ENCODE data around the gene C10orf67. TPM values are rescaled to one million over a fixed set of nuclear protein-coding genes. Genes with fewer than 3 reads are reported as not detected.

The C10orf67 gene
- total and polyA plus RNA-seq, 9 donors, result 0.08 to 1.0 (median 0.28) TPM

DNA sequence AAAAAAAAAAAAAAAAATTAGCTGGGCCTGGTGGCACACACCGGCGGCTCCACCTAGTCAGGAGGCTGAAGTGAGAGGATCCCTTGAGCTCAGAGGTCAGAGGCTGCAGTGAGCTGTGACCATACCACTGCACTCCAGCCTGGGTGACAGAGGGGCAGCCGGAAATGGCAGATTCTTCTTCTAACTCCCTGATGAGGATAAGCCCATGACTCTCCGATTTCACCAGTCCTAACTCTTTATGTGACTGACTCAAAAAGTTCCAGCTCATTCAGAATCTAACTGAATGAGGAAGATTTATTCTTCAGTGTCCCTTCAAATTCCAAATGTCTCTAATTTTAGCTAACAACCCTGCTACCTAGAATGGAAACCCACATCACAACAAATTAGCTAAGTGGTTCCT is 4.2 kb downstream of the C10orf67 start:
- Histone ChIP-seq H3K36me3 (no peaks in the 10 kb centered on the region), H3K27me3 (no peaks in the 10 kb centered on the region), H3K4me1 (ENCODE audit: insufficient read depth) (no peaks in the 10 kb centered on the region), H3K4me3 (no peak overlapping the region), H3K27ac (no peak overlapping the region), H3K9me3 (no peaks in the 10 kb centered on the region)
- intact Hi-C loops (cut with DNase I), result loop anchor here in 1 of 4 donors (10.0 kb wide), 1 partner anchor 94 kb away; the partner anchor contains the start of gene OTUD1
- 82 to 86% (median 83%) methylated on average over 4 of the region's 4 CpGs for WGBS, 3 donors
- TF ChIP-seq POLR2A (IDR thresholded peaks at IDR 0.05), result no peak
- TF ChIP-seq, protein P1, sequence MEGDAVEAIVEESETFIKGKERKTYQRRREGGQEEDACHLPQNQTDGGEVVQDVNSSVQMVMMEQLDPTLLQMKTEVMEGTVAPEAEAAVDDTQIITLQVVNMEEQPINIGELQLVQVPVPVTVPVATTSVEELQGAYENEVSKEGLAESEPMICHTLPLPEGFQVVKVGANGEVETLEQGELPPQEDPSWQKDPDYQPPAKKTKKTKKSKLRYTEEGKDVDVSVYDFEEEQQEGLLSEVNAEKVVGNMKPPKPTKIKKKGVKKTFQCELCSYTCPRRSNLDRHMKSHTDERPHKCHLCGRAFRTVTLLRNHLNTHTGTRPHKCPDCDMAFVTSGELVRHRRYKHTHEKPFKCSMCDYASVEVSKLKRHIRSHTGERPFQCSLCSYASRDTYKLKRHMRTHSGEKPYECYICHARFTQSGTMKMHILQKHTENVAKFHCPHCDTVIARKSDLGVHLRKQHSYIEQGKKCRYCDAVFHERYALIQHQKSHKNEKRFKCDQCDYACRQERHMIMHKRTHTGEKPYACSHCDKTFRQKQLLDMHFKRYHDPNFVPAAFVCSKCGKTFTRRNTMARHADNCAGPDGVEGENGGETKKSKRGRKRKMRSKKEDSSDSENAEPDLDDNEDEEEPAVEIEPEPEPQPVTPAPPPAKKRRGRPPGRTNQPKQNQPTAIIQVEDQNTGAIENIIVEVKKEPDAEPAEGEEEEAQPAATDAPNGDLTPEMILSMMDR (IDR thresholded peaks at IDR 0.05), result no peak
- TF ChIP-seq EP300 (IDR thresholded peaks at IDR 0.05), result no peak
- DNase-seq, result no peak

DNA sequence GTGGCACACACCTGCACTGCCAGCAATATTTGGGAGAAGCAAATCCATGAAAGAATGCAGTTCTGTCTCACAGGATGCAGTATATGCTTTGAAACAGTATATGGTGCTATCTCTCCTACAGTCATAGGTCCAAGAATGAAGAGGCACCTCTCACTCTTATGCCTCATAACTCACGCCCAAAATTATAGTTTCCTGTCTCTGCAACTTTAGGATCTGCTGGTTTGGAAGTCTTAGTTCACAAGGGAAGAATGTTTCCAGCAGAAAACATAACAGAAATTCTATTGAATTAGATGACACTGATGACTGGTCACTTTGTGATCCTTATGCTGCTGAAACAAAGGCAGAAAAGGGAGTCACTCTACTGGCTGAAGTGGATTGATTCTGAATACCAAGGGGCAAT is 5.7 kb downstream of the C10orf67 start:
- no peaks in the 10 kb centered on the region for H3K4me1 ChIP-seq (ENCODE audit: insufficient read depth)
- H3K27ac ChIP-seq, result no peak overlapping the region
- intact Hi-C loops (cut with DNase I), result no loop called here
- 54 to 73% (median 57%) methylated on average over 1 of the region's 1 CpG for WGBS, 3 donors
- no peaks in the 10 kb centered on the region for H3K36me3 ChIP-seq
- TF ChIP-seq EP300 (IDR thresholded peaks at IDR 0.05), result no peak
- TF ChIP-seq, protein P1 (IDR thresholded peaks at IDR 0.05), result no peak
- TF ChIP-seq POLR2A (IDR thresholded peaks at IDR 0.05), result no peak
- no peak for DNase-seq
- H3K27me3 ChIP-seq, result no peaks in the 10 kb centered on the region
- H3K4me3 ChIP-seq, result no peak overlapping the region
- no peaks in the 10 kb centered on the region for H3K9me3 ChIP-seq

DNA sequence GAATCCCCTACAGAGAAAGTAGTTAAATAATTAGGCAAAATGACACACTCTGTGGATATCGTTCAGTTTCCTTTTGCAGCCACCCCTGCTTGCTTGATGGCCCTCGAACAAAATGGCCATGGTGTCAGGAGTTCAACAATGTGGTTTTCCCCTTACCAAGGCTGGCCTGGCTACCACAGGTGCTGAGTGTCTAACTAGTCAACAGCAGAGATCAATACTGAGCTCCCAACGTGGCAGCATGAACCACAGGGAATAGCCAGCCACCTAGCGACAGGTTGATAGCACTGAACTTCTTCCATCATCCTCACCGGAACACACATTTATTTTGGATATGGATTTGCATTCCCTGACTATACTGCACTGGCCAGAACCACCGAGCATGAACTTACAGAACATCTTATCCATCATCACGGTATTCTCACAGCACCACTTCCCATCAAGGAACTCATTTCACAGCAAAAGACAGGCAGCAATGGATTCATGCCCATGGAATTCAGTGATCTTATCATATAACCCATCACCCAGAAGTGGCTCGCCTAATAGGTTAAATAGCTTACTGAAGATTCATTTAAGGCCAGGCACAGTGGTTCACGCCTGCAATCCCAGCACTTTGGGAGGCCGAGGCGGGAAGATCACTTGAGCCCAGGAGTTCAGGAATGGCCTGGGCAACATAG is 6.3 kb downstream of the C10orf67 start:
- 74 to 78% (median 76%) methylated on average over 11 of the region's 11 CpGs for WGBS, 3 donors
- DNase-seq, result no peak
- Histone ChIP-seq H3K27ac (no peak overlapping the region), H3K4me3 (no peak overlapping the region), H3K9me3 (no peaks in the 10 kb centered on the region), H3K27me3 (no peaks in the 10 kb centered on the region), H3K36me3 (no peaks in the 10 kb centered on the region), H3K4me1 (ENCODE audit: insufficient read depth) (no peaks in the 10 kb centered on the region)
- intact Hi-C loops (cut with DNase I), result no loop called here
- TF ChIP-seq POLR2A (IDR thresholded peaks at IDR 0.05) (no peak), EP300 (IDR thresholded peaks at IDR 0.05) (no peak)
- TF ChIP-seq, protein P1 (IDR thresholded peaks at IDR 0.05), result no peak

DNA sequence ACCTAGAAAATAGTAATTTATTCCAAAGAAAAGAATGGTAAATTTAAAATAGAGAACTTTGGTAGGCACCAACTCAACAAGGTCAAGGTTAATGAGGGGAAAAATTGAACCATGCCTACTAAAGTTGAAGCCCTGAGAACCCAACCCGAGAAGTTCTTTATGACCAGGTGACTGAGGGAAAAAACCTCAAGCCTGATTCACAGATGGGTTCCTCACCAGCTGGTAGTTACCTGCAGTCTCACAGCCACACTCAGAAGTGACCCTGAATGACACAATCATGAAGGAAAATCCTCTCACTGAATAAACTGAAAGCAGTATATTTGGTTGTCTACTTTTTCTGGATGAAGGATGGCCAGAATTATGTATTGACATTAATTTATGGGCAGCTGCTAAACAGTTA is 7.0 kb downstream of the C10orf67 start:
- no peak for DNase-seq
- WGBS, 3 donors, result 72 to 90% (median 89%) methylated on average over 1 of the region's 1 CpG
- intact Hi-C loops (cut with DNase I), result no loop called here

More for the DNA sequence above, 7.0 kb downstream of the C10orf67 start:
- no peak for TF ChIP-seq EP300 (IDR thresholded peaks at IDR 0.05)
- no peak for TF ChIP-seq POLR2A (IDR thresholded peaks at IDR 0.05)
- TF ChIP-seq, protein P1 (IDR thresholded peaks at IDR 0.05), result no peak
- H3K4me3 ChIP-seq, result no peak overlapping the region
- H3K4me1 ChIP-seq (ENCODE audit: insufficient read depth), result no peaks in the 10 kb centered on the region
- H3K9me3 ChIP-seq, result no peaks in the 10 kb centered on the region
- H3K27me3 ChIP-seq, result no peaks in the 10 kb centered on the region
- H3K27ac ChIP-seq, result no peak overlapping the region
- H3K36me3 ChIP-seq, result no peaks in the 10 kb centered on the region
